Measurements from ENCODE around the gene JAZF1.

The JAZF1 gene

DNA sequence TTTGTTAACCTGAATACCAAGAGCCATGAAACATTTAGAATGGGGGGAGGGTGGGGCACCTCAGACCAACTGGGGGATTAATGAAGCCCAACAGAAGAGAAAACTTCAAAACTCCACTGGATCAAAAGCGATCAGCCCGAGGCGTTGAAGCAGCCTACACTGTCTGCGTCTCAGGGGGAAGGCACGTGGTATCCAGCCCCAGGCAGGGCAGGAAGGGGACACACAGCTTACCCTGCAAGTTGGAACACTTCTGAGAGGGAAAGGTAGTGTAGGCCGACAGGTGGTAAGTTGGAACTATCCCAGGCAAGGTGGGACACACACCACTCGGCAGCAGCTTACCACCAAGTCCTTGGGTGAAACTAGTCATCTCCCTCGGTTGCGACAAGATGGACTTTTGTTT is 337.7 kb downstream of the JAZF1 start:
- no peak for DNase-seq (ENCODE audit: low read depth in 2 of 2, low spot score in 1 of 2)

DNA sequence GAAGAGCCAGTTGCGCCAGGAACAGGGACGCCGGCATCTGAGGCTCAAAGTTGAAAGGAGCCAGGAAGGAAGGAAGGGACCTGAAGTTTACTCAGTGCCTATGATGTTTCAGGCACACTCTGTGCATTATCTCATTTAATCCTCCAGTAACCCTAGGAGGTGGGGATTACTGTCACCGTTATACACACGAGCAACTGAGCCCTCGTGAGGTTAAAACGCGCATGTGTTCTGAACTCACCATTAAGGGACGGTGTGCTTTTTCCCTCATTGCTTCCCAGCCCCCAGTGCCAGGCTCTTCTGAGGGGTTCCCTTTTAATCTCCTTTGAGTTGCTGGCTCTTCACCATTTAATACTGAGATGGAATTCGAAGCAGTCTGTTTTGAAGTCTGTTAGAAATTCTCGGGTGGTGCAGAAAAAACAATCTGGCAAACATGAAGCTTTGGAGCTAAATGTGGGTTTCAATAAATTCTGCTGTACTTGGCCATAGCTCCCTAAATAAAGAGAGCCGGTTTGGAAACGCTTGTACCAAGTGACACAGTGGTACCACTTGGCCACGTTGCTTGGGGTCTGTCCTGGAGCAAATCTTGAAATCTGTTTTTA is 338.4 kb downstream of the JAZF1 start:
- DNase-seq (ENCODE audit: low read depth in 2 of 2, low spot score in 1 of 2) = no peak

DNA sequence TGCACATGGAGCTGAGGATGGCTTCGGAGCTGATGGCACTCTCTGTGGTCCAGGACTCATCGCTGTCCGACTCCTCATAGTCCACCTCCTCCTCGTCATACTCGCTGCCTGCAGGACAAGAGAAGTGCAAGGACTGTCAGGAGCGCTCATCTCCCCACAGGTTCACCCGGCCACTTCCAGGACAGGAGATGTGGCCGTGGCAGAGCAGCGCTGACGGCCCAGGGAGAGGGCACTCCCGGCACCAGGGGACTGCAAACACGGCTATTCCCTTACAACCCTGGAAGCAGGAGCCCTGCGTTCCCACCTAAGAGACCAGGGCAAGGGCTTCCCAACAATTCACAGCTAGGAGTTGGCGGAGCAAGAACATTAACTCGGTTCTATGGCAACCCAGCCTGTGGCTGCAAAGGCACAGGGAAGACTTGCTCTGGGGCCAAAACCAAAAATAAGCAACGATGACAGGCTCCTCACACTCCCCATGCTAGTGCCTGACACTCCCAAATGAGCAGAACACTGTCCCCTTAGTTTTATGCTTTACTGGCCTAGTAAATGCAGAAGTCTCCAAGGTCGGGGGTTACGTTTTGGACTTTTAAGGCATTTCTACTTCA is 339.7 kb downstream of the JAZF1 start:
- no peak for DNase-seq (ENCODE audit: low read depth in 2 of 2, low spot score in 1 of 2)

DNA sequence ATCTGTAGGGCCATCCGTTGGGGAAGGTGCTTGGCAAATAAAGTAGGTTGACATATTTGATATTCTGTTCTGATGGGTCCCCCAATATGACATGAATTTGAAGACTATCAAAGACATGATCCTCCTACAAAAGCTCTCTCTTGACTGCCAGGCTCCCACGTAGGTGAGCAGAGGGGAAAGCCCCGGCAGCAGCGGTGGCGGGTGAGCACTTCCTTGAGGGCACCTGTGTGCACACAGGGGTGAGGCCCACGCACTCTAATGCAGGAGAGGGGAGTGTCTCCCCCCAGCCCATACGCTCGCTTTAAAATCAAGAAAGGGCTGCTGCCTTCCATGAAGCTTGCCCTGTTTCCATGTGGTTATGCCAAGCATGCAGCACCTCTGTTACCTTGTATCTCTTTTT is 340.3 kb downstream of the JAZF1 start:
- no peak for DNase-seq (ENCODE audit: low read depth in 2 of 2, low spot score in 1 of 2)

DNA sequence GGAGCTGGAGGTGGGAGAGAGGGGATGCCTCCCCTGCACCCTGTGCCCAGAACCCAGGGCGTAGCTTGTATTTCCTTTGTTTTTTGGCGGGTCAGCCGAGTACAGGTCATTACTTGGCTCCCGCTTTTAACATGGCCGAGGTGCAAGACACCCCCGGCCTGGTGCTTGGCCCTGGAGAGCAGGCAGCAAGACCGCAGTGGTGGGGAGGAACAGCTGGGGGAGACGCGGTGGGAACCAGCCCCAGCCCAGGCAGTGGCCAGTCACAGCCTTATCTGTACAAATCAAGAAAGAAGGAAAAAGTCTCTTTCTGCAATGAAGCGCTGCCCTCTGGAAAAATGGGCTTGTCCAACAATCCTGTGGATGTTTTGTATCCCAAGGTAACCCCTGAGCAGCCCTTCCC is 341.5 kb downstream of the JAZF1 start:
- DNase-seq (ENCODE audit: low read depth in 2 of 2, low spot score in 1 of 2) = no peak

DNA sequence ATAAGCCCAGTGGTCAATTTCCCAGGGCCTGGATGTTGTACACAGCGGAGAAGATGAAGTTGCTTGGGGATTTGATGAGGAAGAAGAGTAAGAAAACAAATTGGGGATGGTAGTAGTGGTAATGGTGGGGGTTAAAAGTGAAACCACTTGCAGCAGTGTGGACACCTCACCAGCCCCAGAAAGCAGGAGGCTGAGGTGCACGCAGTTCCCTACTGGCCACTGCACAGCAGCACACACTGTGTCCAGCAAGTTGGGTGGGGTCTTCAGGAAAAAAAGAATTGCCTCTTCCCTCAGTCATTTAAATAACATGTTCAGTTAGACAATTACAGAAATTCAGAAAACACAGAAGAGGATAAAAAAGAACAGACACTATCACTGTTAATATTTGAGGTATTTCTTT is 344.1 kb downstream of the JAZF1 start:
- no peak for DNase-seq (ENCODE audit: low read depth in 2 of 2, low spot score in 1 of 2)

DNA sequence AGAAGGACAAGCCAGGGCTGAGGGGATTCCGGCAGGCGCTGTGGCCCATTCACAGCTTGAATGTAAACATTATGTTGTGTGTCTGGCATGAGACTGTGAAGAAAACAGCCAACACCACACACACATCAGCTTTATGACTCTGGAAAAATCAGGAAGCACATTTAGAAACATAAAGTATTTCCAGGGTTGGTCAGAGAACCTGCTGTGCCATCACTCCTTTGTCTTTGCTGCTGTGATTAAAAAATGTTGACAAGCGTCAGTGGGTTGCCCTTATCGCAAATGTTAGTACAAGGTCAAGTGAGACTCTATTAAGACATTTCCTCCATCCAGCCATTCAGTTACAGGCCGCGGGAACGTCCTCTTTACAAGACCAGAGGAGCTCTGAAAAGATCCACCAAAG is 345.2 kb downstream of the JAZF1 start:
- no peak for DNase-seq (ENCODE audit: low read depth in 2 of 2, low spot score in 1 of 2)

DNA sequence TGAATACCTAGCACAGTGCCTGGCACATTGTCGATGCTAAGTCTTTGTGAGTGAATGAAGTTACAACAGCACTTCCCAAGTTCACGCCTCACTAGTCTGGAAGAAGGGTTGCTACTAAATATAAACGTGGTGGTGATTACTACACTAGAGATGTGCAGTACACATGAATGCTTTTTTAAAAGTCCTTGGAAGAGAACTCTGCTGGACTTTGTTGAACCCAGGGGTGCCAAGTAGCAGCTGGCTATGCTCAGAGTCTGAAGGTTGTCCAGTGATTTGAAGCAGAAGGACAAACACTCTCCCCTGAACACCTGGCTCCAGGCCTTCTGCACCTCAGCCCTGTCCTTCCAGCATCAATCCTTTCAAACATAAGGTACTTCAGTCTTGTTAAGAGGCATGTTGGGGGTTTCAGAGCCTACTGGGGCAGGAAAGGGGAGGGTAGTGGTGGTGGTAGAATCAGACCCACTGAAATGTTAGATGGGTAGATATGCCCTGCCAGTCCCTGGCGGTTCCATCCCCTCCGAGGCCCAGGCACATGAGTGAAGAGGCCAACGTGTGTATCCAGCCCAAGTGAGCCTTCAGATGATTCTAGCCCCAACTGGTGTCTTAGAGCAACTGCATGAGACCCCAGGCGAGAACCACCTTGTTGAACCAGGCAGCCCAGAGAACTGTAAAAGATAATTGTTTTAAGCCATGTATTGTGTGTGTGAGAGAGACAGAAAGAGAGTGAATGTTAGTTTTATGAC is 346.2 kb downstream of the JAZF1 start:
- no peak for DNase-seq (ENCODE audit: low read depth in 2 of 2, low spot score in 1 of 2)

DNA sequence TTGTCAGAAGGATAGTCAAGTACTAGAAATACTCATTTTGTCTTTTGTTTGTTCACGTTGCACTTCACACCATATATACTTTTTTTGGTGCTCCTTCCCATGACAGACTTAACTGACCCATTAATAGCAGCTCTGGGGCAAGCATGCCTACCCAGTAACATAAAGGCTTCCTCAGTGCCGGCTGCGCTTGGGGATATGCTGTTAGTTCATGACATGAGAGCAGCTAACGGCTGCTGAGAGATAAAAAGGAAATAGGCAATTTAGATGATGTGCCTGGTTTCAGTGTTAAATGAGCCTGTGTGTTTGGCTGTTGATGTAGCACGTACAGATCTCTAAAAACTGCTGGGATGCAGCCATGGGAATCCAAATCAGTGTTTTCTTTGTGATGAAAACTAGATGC is 354.2 kb downstream of the JAZF1 start:
- no peak for DNase-seq (ENCODE audit: low read depth in 2 of 2, low spot score in 1 of 2)

DNA sequence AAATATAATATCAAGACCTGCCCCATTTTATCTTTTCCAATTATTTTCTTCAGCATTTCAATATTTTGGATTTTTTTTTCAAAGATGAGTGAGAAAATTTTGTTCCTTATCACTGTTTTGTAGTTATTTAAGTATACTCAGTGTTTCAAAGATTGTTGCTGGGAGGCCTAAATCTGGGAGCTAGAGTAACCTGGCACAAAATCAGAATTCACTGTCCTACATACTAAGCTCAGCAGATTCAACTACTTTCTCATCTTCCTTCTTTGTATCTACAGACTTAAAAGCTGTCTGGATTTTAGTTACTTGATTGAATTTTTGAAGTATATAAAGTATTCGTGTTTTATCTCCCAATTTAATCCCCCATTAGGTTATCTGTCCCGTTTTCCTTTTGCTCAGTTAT is 354.7 kb downstream of the JAZF1 start:
- no peak for DNase-seq (ENCODE audit: low read depth in 2 of 2, low spot score in 1 of 2)

DNA sequence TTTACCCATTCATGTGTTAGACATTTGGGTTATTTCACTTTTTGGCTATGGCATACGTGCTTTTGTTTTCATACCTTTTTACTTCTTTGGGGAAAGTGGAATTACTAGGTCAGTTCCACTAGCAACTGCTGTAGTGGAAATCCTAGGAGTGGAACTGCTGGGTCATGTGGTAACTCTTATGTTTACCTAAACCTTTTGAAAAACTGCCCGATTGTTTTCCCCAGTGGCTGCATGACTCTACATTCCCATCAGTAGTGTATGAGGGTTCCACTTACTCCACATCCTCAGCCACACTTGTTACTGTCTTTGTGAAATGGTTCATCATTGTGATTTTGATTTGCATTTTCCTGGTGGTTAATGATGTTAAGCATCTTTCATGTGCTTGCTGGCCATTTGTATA is 358.4 kb downstream of the JAZF1 start:
- no peak for DNase-seq (ENCODE audit: low read depth in 2 of 2, low spot score in 1 of 2)

DNA sequence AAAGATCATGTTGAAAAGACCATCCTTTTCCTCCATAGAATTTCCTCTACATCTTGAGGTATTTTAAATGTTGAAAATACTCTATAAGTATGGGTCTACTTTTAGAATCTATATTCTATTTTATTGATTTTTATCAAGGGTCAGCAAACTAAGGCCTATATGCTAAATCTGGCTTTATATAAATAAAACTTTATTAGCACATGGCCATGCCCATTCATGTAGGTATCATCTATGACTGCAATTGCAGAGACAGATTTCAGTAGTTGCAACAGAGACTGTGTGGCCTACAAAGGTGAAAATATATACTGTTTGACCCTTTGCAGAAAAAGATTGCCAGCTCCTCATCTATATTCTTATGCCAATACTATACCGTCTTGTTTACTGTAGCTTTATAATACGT is 367.9 kb downstream of the JAZF1 start:
- DNase-seq (ENCODE audit: low read depth in 2 of 2, low spot score in 1 of 2) = no peak

DNA sequence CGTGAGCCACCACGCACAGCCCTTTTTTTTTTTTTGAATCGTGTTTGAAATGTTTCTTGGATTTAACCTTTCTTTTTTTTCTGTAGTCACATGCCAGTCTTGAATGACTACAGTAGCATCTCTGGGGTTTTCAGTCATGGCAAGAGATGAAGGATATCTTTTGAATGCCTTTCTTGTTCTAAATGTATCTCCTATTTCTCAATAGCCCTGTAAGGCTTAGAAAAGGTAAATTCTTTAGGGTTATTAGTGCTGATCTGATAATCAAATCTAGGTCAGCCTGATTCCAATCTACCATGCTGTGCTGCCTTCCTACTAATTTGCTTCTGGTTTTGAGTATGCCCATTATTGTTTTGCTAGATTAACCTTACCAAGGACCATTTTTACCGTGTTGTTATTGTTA is 370.4 kb downstream of the JAZF1 start:
- no peak for DNase-seq (ENCODE audit: low read depth in 2 of 2, low spot score in 1 of 2)

DNA sequence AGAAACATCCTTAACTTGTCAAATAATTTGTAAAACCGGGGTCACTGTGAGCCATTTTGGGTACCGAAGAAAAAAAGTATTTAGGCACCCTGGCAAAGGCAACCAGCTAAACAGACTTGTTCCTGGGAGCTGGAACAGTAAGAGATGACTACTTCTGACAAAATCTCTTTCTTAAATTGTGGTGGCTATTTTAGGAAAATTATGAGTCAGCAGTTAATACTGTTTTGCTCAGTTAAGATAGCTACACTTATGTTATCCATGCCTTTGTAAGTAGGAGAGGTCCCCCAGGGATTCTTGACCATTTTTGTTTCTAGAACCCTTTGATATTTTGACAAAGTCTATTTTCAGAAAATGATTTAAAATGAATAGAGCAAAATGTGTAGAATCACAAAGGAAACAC is 372.0 kb downstream of the JAZF1 start:
- no peak for DNase-seq (ENCODE audit: low read depth in 2 of 2, low spot score in 1 of 2)

DNA sequence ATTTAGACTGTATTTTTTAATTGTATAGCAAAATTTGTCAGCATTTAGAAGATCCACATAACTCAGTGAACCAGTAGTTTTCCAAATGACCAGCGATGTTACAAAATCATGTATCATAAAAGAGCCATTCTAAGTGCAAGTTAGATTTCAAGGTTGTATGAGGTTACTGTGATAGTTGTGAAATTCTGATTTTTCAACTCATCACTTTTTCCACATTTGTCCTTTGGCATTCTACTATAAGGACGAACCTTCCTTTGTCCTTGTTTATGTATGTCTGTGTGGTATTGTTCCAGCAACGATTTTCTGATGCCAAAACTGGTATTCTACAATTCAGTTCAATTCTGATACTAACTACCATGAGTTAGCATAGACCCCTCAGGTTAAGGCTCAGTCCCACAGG is 376.5 kb downstream of the JAZF1 start:
- no peak for DNase-seq (ENCODE audit: low read depth in 2 of 2, low spot score in 1 of 2)

DNA sequence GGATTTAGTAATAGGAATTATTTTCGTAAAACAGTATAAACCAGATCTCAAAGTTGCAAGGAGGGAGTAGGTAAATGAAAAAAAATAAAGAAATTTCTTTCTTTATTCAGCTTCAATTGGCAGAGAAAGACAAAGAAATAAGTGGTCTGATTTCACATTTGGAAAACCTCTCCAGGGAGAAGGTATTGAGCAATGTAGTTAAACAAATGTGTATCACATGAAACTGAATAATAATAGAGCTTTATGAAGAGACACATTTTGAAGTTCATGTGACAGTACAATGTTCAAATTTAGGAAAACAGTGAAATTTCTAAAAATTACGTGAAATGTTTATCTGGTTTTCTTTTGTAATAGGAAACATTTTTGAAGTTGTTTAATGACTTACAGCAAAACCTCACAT is 377.6 kb downstream of the JAZF1 start:
- DNase-seq (ENCODE audit: low read depth in 2 of 2, low spot score in 1 of 2) = no peak

DNA sequence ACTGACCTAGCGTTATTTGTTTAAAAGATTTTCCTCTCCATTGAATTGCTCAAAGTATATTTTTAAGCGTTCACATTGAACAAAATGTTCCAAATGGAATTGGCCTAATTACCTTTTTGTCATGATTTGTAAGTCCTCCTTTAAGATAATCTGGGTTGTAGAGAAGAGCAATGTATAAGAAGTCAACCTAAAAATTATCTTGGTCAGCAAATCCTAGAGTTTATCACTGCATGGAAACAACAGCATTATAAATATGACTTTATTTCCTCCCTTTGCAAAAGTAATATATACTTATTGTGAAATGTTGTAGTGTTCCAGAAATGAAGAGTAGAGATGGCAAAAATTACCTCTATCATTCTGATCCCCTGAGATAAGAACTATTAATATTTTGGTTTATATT is 381.4 kb downstream of the JAZF1 start:
- DNase-seq (ENCODE audit: low read depth in 2 of 2, low spot score in 1 of 2) = no peak

DNA sequence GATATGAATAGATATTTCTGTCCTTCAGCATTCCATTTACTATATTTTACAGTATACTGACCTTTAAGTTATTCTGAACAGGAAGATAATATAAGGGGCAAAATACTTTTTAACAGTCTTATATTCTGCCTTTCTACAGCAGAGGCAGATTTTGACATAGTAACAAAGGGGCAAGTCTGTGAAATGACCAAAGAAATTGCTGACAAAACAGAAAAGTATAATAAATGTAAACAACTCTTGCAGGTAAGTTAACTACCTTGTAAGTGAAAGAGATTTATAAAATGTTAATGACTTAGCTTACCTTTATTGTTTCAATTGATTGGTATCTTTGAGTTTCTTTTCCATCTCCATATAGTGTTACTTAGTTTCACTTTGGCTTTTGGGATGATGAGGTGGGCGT is 384.6 kb downstream of the JAZF1 start:
- DNase-seq (ENCODE audit: low read depth in 2 of 2, low spot score in 1 of 2) = no peak

DNA sequence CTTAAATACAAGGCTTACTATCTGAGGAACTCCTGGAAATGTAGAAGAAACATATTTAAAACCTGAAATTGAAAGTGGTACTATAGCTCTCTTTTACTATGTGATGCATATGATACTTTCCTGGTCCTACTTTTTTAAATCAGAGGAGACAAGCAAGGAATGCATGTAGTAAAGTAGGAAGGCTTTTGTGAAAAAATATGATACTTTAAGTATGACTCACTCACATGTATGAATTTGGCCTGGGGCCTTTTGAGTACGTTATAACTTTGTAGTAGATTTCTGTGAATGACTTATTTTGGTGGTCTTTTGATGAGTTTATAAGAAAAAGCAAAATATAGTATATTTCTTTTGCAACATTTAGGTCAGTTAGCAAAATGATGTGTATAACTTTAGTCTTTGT is 386.8 kb downstream of the JAZF1 start:
- DNase-seq (ENCODE audit: low read depth in 2 of 2, low spot score in 1 of 2) = no peak

DNA sequence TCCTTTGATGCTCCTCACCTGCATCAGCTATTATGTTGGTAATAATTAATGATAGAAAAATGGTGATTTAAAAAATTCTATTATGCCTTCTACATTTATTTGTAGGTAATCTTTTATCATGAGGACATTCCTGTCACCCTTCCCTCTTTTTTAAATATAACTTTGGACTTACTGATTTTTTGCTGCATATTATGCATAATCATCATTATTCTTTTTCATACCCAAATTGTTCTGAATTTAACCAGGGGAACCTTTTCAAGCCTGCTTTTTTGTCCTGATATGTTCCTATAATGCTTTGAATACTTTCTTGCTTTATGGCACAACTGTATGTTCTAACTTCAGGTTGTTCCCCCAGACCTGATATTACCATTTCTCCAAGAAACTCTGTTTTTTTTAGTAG is 392.2 kb downstream of the JAZF1 start:
- DNase-seq (ENCODE audit: low read depth in 2 of 2, low spot score in 1 of 2) = no peak

DNA sequence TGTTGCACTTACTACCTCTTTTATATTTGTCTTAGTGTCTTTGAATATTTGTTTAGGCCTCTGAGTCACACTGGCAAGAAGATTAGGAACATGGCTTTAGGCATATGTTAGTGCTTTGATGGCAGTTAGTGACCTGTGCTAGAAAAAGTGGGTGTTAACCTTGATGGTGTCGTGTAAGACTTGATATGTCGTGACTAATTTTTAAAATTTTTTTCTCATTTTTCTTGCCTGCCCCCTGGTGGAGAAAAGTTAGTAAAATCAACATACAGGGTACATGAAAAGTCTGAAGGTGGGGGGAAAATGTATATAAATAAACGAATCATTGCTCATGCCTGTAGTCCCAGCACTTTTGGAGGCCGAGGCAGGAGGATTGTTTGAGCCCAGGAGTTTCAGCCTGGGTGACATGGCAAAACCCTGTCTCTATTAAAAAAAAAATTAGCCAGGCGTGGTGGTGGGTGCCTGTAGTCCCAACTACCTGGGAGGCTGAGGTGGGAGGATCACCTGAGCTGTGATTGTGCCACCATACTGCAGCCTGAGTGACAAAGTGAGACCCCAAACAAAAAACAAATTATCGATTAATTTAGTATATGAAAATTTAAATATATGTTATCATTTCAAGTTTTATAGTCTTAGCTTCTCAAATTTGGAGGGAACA is 396.1 kb downstream of the JAZF1 start:
- no peak for DNase-seq (ENCODE audit: low read depth in 2 of 2, low spot score in 1 of 2)

DNA sequence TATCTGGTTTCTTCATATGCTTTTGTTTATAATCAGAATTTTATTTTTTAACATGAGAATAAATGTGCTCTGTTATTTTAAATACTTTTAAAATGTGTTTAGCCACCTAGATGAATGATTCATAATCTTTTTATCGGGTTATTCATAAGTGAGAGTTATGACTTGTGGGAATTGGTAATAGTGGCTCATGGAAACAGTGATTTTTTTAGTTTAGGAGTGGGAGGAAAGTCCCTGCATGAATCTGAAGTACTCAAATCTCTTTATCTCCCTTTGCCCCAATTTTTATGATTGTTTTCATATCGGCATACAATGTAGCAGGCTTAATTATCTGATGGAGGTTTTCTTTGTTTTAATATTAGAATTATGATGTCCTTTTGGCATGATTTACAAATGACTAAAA is 397.7 kb downstream of the JAZF1 start:
- no peak for DNase-seq (ENCODE audit: low read depth in 2 of 2, low spot score in 1 of 2)
